NK-92 (cell line): ENCODE data around the gene UNC13D.
"Not testable (repeated sequence)": the region's sequence is repeated elsewhere in the genome, so short reads cannot be mapped to it uniquely, and the experiment has no call there.

Experiments
- DNase-seq: peaks from one replicate; lab custom pipeline; 2025; ENCODE audit not compliant: unreplicated experiment; lab: John Stamatoyannopoulos, UW

Gene UNC13D

DNA sequence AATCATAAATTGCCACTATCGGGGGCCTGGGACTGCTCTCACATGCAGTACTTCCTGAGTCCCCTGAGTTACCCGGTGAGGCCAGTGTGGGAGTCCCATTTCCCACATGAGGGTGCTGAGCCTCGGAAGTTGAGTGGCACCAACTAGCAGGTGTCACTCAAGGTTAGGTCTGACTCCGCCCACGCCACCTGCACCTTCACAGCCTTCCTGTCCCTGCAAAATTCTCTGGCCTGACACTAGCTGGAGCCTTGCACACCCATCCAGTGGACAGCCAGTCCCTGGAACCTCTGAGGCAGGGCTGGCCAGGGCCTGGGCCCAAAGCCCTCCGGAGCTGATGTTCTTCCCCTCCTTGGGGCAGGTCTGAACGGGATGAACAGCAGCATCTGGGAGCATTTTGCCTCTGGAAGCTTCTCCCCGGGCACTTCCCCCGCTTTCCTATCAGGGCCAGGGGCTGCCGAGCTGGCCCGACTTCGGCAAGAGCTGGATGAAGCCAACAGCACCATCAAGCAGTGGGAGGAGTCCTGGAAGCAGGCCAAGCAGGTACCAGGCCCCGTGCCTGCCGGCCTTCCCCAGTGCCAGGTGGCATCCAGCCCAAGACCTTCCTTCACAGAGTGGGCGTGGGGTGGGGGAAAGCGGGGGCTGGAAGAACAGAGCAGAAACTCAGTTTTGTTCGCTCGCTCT, 21.9 kb downstream of the UNC13D start:
- no peak for DNase-seq

DNA sequence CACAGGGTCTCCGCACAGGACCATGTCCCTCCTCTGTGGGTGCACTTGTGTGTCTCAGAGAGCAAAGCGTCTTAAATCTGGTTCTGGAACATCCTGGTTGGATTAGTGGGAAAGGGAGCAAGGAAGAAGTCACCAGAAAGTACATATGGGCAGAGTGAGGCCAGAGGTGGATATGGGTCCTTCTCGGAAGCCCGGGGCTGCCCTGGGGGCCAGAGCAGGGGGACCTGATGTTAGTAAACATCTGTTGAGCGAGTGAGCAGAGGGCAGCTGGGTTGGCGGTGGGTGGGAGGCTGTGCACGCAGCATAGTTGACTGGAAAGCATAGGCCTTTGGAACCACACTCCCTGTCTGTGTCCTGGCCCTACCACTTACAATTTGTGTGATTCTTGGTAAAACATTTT, 22.7 kb downstream of the UNC13D start:
- DNase-seq = no peak

DNA sequence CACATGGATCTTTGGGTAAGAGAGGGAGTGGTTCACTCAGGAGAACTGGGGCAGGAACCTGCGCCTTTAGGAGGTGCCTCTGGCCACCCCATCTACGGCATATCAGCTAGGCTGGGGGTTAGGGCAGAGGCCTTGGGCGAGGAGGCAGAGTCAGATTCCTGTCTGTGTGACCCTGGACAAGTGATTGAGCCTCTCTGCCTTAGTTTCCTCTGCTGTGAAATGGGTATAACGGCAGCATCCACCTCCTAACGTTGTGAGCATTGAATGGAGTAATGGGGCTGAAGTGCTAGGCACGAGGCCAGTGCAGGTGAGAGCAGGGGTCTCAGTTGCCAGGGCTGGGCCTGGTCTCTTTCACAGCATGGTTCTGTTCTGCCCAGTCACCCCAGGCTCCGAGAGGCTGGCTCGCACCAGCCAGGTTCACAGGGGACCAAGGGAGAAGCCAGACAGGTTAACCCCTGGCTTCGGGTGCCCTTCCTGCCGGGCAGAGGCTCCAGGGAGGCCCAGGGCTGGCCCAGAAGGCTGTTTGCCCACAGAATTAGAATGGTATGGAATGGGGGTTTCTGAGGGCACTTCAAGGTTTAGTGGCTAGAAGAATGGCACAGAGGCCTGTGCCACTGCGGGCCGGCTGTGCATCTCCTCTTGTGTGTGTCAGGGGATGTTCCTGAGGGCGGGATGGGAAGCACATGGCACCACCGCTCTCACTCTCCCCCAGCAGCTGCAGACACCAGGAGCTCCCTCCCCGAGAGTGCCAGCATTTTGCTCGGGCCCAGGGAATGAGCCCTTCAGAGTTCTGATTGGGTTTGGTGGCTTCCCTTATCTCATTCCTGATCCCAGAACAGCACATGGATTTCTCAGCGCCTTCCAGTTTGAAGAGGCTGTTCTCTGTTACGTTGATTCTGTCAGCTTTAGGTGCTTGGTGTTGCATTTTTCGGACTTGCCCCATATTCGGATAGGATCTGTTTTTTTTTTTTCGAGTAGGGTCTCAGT, 23.8 kb downstream of the UNC13D start:
- DNase-seq = no peak

DNA sequence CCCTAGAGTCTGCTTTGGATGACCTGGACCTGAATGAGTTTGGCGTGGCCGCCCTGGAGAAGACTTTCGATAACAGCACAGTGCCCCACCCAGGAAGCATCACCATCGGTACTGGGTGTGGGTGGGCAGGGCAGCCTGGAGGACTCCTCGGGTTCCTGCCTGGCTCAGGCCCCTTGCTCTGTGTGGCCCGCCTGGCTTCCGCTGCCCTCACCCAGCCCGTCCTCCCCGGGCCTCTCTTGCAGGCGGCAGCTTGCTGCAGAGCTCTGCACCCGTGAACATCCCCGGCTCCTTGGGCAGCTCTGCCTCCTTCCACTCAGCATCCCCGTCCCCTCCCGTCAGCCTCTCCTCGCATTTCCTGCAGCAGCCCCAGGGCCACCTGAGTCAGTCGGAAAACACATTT, 24.5 kb downstream of the UNC13D start:
- no peak for DNase-seq

DNA sequence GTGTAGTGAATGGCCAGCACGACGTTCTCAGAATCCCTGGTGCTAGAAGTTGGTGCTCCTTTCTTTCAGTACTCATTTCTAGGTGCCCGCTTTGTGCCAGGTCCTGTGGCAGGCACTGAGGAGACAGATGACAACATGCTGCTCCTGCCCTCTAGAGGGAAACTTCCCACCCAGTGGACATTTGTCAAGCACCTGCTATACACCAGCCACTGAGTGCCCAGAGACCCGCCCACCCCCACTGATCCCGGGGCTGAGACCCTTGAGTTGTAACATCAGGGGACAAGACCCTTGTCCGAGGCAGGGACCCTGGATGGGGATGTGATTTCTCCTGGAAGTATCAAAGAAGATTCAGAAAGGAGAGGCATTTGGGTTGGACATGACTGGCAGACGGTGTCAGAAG, 25.1 kb downstream of the UNC13D start:
- no peak for DNase-seq

DNA sequence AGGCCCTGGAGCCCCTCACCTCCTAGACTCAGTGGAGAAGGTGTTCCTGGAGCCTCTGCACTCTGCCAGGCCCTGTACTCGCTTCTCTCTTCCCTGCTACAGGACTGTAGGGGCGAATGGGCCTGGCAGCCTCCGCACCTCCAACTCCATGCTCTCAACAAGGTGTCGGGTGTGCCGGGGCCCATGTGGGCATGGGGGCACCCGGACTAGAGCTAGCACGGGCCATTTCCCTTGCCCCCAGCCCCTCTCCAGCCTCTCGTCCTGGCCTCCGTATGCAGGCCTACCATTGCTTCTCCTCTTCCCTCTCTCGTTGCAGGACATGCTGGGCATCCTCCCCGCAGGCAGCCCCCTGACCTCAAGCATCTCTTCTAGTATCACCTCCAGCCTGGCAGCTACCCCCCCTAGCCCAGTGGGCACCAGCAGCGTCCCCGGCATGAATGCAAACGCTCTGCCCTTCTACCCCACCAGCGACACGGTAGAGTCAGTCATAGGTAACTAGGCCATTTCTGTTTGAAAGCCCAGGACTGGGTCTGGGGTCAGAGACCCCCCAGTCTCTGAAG, 25.8 kb downstream of the UNC13D start:
- no peak for DNase-seq

DNA sequence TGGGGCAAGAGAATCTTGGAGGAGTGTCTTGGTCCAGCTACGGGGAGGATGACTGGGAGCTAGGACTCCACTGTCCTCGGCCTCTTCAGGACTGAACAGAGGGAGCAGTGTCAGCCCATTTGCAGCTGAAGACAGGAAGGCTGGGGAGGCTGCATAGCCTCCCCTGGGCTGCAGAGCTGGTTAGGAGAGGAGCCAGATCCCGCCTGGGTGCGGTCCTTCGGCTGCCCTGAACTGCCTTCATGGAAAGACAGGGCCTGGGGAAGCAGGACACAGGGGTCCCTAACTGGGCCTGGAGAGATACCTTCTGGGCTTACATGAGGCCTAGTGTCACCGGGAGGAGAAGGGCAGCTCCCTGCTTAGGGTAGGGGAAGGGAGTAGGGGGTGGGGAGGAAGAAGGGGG, 26.6 kb downstream of the UNC13D start:
- no peak for DNase-seq

DNA sequence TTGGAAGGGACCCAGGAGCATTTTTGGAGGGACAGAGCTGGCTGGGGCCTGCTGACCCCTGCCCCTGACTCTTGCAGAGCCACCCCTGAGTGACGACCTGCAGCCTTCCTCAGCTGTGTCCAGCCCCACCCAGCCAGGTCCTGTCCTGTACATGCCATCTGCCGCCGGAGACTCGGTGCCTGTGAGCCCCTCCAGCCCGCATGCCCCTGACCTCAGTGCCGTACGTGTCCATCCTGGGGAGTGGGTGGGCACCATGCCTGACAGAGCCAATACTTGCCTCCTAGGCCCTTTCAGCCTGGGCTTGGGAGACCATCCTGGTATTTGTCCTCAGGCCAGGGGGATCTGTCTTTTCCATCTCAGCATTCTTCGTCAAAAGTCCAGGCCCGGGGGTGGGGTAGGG, 27.5 kb downstream of the UNC13D start:
- no peak for DNase-seq

DNA sequence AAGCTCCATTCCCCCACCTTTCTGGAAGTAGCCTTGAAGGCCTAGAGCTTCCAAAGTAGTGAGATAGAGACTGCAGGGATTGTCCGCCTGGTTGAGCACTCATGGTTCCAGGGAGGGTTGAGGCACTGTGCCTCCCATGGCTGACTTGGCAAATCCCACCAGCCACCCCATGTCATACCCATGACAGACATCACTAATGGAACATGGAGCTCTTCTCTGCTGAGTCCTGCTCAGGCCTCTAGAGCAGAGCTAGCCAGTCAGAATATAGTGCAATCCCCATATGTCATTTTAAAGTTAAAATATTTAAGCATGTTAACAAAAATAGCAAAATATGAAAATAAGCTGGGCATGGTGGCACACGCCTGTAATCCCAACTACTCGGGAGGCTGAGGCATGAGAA, 28.8 kb downstream of the UNC13D start:
- DNase-seq = no peak

DNA sequence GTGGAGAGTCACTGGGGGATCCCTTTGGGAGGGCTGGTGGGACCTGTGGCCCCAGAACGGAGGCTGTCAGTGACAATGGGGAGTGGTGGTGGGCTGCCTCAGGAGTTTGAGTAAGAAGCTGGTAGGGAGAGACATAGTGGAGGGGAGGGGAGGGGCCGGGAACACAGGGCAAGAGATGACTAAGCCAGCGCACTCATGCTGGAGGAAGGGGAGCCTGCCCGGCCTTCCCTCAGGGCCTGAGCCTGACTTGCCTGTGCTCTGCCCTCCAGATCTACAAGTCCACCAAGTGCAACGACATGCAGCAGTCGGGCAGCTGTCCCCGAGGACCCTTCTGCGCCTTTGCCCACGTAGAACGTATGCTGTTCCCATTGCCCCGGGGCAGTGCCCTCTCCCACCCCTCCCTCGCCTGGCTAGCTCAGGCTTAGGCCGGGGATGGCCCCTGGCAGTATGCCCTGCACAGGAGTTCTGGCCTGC, 29.3 kb downstream of the UNC13D start:
- no peak for DNase-seq

DNA sequence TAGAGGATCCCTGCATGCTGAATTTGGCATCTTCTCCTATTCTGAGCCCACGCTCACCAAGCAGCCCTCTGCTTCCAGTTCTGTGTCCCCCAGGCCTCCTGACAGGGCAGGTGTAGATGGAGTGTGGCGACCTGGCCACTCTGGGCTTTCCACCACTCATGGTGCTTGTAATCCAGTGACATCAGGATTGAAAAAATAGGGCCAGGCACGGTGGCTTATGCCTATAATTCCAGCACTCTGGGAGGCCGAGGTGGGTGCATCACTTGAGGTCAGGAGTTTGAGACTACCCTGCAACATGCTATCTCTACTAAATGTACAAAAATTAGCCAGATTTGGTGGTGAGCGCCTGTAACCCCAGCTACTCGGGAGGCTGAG, 30.2 kb downstream of the UNC13D start:
- DNase-seq = no peak

DNA sequence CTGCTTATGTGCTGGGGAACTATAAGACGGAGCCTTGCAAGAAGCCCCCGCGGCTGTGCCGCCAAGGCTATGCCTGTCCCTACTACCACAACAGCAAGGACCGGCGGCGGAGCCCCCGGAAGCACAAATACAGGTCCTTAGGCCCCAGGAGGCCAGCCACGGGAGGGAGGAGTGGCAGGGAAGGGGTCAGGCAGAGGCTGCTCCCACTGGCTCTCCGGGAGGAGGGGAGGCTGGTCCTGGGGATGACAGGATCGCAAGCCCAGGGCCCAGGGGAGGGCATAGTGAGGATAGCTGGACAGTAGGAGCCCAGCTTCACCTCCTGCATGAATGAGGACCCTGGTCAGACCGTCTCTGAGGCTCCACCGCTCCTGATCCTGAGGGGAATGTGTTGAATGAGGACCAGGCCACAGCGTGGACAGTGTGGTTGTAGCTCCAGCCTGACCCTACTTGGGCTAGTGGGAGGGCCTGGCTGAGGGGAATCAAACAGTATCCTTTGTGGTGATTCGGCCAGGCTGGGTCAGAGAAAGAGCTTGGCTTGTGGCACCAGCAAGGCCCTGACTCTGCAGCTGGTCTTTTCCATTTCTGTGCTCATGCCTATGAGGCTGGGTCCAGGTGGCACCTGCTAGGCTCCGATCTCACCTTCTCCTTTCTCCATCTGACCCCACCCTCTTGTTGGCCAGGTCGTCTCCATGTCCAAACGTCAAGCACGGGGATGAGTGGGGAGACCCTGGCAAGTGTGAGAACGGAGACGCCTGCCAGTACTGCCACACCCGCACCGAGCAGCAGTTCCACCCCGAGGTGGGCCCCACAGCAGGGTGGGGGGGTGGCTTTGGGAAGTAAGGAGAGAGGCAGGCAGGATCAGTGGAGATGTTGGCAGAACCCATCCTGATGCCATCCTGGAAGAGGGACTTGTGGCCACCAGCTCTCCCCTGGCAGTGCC, 30.9 kb downstream of the UNC13D start:
- no peak for DNase-seq

DNA sequence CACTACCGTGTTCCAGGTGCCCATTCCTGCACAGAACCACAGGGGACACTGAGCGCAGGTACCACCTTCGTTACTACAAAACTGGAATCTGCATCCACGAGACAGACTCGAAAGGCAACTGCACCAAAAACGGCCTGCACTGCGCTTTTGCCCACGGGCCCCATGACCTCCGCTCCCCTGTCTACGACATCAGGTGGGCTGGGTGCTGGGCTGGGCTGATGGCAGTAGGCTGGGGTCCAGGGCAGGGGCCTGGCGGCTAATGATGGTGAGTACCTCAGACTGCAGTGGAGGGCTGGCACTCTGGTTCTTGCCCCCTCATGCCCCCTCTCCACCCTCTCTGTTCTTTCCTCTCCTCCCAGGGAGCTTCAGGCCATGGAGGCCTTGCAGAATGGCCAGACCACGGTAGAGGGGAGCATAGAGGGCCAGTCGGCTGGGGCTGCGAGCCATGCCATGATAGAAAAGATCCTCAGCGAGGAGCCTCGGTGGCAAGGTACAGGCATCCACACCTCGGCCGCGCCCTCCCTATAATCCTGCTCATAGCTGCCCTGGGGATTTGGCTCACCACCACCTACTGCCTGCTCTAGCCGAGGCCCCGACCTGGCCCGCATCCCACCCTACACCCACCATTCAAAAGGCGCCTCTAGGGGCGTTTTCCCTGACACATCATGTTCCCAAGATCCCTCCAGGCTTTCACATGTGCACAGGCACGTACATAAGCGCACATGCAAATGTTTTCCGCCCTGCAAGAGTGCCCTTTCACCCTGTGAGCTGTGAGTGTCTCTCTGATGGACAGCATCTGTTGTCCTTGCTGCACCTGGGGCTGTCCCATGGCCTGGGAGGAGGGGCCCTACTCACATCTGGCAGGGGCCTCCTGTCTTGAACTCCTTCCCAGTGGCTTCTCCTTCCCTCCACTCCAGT, 31.8 kb downstream of the UNC13D start:
- DNase-seq = no peak

DNA sequence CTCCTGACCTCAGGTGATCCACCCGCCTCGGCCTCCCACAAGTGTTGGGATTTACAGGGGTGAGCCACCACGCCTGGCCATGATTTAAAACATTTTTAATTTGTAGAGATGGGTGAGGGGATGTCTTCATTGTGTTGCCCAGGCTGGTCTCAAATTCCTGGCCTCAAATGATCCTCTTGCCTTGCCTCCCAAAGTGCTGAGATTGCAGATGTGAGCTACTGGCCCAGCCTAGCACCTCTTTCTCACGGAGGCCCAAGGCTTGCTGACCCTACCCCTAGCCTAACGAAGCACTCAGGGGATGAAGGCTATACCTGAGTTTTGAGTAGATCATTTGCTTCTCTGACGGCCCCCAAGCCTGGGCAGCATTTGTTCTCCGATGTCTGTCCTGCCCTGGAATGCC, 33.0 kb downstream of the UNC13D start:
- DNase-seq = no peak

DNA sequence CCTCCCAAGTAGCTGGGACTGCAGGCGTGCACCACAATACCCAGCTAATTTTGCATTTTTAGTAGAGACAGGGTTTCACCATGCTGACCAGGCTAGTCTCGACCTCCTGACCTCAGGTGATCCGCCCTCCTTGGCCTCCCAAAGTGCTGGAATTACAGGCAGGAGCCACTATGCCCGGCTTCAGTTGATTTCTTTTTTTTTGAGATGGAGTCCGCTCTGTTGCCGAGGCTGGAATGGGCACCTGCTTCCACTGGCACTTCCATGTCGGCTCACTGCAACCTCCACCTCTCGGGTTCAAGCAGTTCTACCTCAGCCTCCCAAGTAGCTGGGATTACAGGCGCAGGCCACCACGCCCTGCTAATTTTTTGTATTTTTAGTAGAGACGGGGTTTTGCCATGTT, 33.4 kb downstream of the UNC13D start:
- DNase-seq = not testable (repeated sequence)

DNA sequence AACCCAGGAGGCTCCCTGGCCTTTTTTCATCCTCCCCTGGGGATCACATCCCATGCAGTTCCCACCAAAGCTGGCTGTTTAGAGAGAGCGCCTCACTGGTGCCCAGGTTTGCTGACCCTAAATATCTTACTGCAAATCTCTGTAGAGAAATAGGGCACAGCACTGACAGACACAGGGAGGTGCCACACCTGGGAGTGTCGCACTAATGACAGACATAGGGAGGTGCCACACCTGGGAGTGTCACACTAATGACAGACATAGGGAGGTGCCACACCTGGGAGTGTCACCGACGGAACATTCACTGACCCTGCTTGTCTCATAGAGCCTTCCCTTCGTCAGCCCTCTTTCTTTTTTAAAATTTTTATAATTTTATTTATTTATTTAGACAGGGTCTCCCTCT, 34.0 kb downstream of the UNC13D start:
- no peak for DNase-seq

DNA sequence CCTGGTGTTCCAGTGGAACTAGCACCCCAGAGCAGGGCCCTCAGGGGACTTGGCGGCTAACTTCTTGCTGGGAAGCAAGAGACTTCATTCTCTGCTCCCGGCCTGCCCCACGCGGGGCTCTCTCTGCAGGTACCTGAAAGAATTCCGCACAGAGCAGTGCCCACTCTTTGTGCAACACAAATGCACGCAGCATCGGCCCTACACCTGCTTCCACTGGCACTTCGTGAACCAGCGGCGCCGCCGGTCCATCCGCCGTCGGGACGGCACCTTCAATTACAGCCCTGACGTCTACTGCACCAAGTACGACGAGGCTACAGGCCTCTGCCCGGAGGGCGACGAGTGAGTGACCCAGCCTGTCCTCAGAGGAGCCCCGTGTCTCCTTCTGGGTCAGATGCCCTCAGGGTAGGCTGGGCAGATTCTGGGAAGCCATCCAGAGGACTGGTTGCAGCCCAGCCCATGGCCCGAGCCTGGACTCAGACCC, 34.5 kb downstream of the UNC13D start:
- DNase-seq = no peak

DNA sequence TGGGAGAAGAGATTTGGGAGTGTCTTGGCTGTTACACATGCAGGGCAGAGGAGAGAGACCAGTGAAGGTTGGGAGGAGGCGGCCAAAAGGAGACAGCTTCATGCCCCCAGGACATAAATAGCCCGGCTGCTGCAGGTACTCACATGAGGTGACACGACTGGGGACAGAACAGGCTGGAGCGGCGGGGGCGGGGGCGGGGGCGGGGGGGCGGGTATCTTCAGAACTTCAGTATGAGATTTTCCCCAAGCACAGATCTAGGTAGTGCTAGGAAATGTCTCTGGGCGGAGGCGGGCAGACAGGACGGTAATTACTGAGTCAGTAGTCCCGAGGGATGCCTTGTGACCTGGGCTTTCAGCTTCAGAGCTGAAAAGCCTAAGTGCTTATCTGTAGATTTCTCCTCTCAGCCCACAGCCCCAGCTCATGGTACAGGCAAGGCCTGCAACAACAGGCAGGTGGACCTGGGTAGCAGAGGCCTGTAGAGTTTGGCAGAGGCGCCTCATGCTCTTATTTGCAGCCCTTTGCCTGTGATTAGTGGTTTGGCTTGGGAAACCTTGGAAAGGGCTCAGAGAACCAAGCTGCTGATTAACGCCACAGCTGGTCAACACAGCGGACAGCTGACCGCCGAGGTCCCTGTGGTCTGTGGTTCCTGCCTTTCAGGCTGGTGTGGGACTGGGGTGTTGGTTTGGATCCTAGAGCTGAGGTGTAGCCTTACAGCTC, 35.1 kb downstream of the UNC13D start:
- no peak for DNase-seq

DNA sequence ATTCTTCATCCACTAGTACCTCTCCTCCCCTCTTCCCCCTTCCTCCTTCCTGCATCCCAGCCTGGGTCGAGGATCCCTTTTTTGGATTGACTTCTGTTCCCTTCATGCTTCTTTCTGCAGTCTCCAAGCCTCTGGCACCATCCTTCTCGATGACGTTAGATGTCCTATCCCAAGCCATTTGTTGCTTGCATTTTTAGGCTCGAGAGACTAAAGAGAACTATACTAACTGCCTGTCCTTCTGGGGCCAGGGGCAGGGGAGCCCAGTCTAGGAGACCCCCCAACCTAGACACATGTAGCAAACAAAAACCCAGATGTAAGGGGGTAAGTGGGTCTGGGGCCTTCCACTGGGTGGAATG, 35.7 kb downstream of the UNC13D start:
- no peak for DNase-seq
